ENCODE measurements around the gene AMIGO2. TPM values are rescaled to one million over a fixed set of nuclear protein-coding genes. Genes with fewer than 3 reads are reported as not detected.

Gene AMIGO2
- total RNA-seq, 1 donor from 2014 or later: 25.2 TPM

- peak overlapping the region; percentile 77 for H3K4me2 ChIP-seq (ENCODE audit: low read length)
- H2AFZ ChIP-seq (ENCODE audit: low read depth, low read length): no peak overlapping the region
- H3K79me2 ChIP-seq (ENCODE audit: insufficient read depth, low read length): no peaks in the 10 kb centered on the region
- Mint-ChIP-seq H3K9me3 (ENCODE audit: unreplicated experiment) (peaks cover 5% of the 10 kb centered on the region), H3K4me3 (ENCODE audit: unreplicated experiment) (no peak overlapping the region), H3K27ac (ENCODE audit: unreplicated experiment) (peak overlapping the region; percentile 87), H3K4me1 (ENCODE audit: low read depth, unreplicated experiment) (peaks cover 29% of the 10 kb centered on the region), H3K27me3 (ENCODE audit: low read depth, unreplicated experiment) (no peaks in the 10 kb centered on the region), H3K36me3 (ENCODE audit: low read depth, unreplicated experiment) (peaks cover 2% of the 10 kb centered on the region)
- DNase-seq (ENCODE audit: low read depth) (peak; percentile 73), FAIRE-seq (peak; percentile 83)
- no peaks in the 10 kb centered on the region for H4K20me1 ChIP-seq (ENCODE audit: insufficient read depth, low read length)
- no peak overlapping the region for H3K4me3 ChIP-seq (ENCODE audit: insufficient read depth, low read depth, low read length)
- peak overlapping the region; percentile 96 for H3K27ac ChIP-seq (ENCODE audit: low read depth, low read length)
- no peaks in the 10 kb centered on the region for H3K9me3 ChIP-seq (ENCODE audit: insufficient read depth, low read depth, low read length)
- no peaks in the 10 kb centered on the region for H3K36me3 ChIP-seq (ENCODE audit: insufficient read depth, low read length)
- peaks cover 37% of the 10 kb centered on the region for H3K4me1 ChIP-seq (ENCODE audit: insufficient read depth, low read length)
- H3K27me3 ChIP-seq (ENCODE audit: insufficient read depth, low read length): no peaks in the 10 kb centered on the region
- TF ChIP-seq CTCF (IDR thresholded peaks at IDR 0.05; ENCODE audit: insufficient read depth, low read depth, low read length) (no peak), EZH2 (IDR thresholded peaks at IDR 0.05; ENCODE audit: insufficient read depth, low read length) (no peak)
- H3K9ac ChIP-seq (ENCODE audit: low read length): peak overlapping the region; percentile 79
These were observed 15.0 kb upstream of the AMIGO2 start for GRCh38 chr12:47094804-47095203.

GRCh38 chr12:47091009-47091408, 11.2 kb upstream of the AMIGO2 start:
- Histone ChIP-seq H3K36me3 (ENCODE audit: insufficient read depth, low read length) (no peaks in the 10 kb centered on the region), H3K79me2 (ENCODE audit: insufficient read depth, low read length) (peaks cover 3% of the 10 kb centered on the region), H3K27ac (ENCODE audit: low read depth, low read length) (no peak overlapping the region), H3K4me1 (ENCODE audit: insufficient read depth, low read length) (peaks cover 50% of the 10 kb centered on the region), H3K9me3 (ENCODE audit: insufficient read depth, low read depth, low read length) (no peaks in the 10 kb centered on the region), H3K27me3 (ENCODE audit: insufficient read depth, low read length) (no peaks in the 10 kb centered on the region), H4K20me1 (ENCODE audit: insufficient read depth, low read length) (no peaks in the 10 kb centered on the region), H3K4me3 (ENCODE audit: insufficient read depth, low read depth, low read length) (no peak overlapping the region), H3K4me2 (ENCODE audit: low read length) (no peak overlapping the region), H3K9ac (ENCODE audit: low read length) (no peak overlapping the region), H2AFZ (ENCODE audit: low read depth, low read length) (no peak overlapping the region)
- no peak for DNase-seq (ENCODE audit: low read depth)
- peaks cover 5% of the 10 kb centered on the region for H3K9me3 Mint-ChIP-seq (ENCODE audit: unreplicated experiment)
- no peak for FAIRE-seq
- H3K4me3 Mint-ChIP-seq (ENCODE audit: unreplicated experiment): no peak overlapping the region
- TF ChIP-seq EZH2 (IDR thresholded peaks at IDR 0.05; ENCODE audit: insufficient read depth, low read length): no peak
- no peak for TF ChIP-seq CTCF (IDR thresholded peaks at IDR 0.05; ENCODE audit: insufficient read depth, low read depth, low read length)
- H3K36me3 Mint-ChIP-seq (ENCODE audit: low read depth, unreplicated experiment): peaks cover 2% of the 10 kb centered on the region
- H3K4me1 Mint-ChIP-seq (ENCODE audit: low read depth, unreplicated experiment): peaks cover 46% of the 10 kb centered on the region
- no peaks in the 10 kb centered on the region for H3K27me3 Mint-ChIP-seq (ENCODE audit: low read depth, unreplicated experiment)
- no peak overlapping the region for H3K27ac Mint-ChIP-seq (ENCODE audit: unreplicated experiment)

GRCh38 chr12:47088021-47088944, 8.5 kb upstream of the AMIGO2 start:
- H3K27me3 ChIP-seq (ENCODE audit: insufficient read depth, low read length): no peaks in the 10 kb centered on the region
- peak overlapping the region; percentile 72 for H3K4me2 ChIP-seq (ENCODE audit: low read length)
- Mint-ChIP-seq H3K27ac (ENCODE audit: unreplicated experiment) (peak overlapping the region; percentile 86), H3K4me3 (ENCODE audit: unreplicated experiment) (no peak overlapping the region), H3K36me3 (ENCODE audit: low read depth, unreplicated experiment) (peaks cover 2% of the 10 kb centered on the region), H3K9me3 (ENCODE audit: unreplicated experiment) (peaks cover 5% of the 10 kb centered on the region), H3K4me1 (ENCODE audit: low read depth, unreplicated experiment) (peaks cover 58% of the 10 kb centered on the region), H3K27me3 (ENCODE audit: low read depth, unreplicated experiment) (no peaks in the 10 kb centered on the region)
- H3K79me2 ChIP-seq (ENCODE audit: insufficient read depth, low read length): peaks cover 16% of the 10 kb centered on the region
- peak overlapping the region; percentile 72 for H3K9ac ChIP-seq (ENCODE audit: low read length)
- no peaks in the 10 kb centered on the region for H3K9me3 ChIP-seq (ENCODE audit: insufficient read depth, low read depth, low read length)
- peak overlapping the region; percentile 19 for H2AFZ ChIP-seq (ENCODE audit: low read depth, low read length)
- FAIRE-seq (peak; percentile 9), DNase-seq (ENCODE audit: low read depth) (peak; percentile 86)
- H4K20me1 ChIP-seq (ENCODE audit: insufficient read depth, low read length): no peaks in the 10 kb centered on the region
- no peaks in the 10 kb centered on the region for H3K36me3 ChIP-seq (ENCODE audit: insufficient read depth, low read length)
- H3K4me3 ChIP-seq (ENCODE audit: insufficient read depth, low read depth, low read length): no peak overlapping the region
- H3K27ac ChIP-seq (ENCODE audit: low read depth, low read length): peak overlapping the region; percentile 84
- TF ChIP-seq CTCF (IDR thresholded peaks at IDR 0.05; ENCODE audit: insufficient read depth, low read depth, low read length) (no peak), EZH2 (IDR thresholded peaks at IDR 0.05; ENCODE audit: insufficient read depth, low read length) (no peak)
- H3K4me1 ChIP-seq (ENCODE audit: insufficient read depth, low read length): peaks cover 57% of the 10 kb centered on the region
